Activated effector memory CD4-positive, alpha-beta T cell treated with Interleukin-2 at 50 U/mL for 16 hours (primary cell): ENCODE measurements around the gene CLSTN1.
"Not testable (repeated sequence)": the region's sequence is repeated elsewhere in the genome, so short reads cannot be mapped to it uniquely, and the experiment has no call there.

Source experiments
- DNase-seq: peaks from one replicate; pipeline ENCODE4 v3.0.0-alpha.2; 2020

Gene CLSTN1

DNA sequence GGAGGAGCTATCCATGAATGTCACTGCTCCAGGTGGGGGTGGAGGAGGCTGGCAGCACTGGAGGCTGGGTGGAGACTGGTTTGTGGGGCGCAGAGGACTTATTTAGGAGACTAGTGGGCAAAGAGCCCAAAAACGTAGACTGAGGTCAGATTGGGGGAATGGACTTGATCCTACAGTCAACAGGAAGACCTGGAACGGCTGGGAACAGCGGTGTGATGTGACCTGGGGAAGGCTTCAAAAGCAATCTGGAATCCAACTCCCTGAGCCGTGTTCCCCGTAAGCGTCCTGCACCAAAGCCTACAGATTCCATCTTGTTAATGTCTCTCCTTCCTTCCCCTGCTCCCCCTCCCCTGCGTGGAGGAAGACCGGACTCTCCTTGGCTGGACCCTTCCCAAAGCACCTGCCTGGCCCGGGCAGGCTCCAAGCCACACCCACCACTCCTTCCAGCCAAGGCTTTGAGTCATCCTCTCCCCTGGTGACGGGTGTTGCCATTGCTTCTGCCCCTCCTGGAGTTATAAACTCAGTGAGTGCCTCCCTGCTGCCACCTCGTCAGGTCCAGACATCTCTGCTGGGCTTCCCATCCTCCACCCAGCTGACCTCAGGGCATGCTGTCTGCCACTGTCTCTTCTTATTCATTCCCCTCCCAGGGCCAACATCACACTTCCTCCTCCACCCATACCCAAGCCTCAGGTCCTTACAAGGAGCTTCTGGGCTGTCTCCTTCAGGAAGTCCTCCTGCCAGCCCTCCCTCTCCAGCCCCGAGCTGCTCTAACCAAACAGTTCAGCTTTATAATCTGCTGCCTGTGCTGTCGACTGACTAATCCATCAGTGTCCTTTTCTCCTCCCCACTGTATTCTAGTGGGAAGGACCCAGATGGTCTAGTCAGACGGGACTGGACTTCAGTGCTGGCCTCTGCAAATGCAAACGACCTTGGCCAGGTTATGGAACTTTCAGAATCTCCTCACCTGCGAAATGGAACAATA lies 1.6 kb upstream of the CLSTN1 start:
- no peak for DNase-seq

- DNase-seq: no peak
Measured at GRCh38 chr1:9824702-9825089, 931 bp upstream of the CLSTN1 start.

GRCh38 chr1:9823693-9823942 lies 147 bp downstream of the CLSTN1 start:
- no peak for DNase-seq

DNA sequence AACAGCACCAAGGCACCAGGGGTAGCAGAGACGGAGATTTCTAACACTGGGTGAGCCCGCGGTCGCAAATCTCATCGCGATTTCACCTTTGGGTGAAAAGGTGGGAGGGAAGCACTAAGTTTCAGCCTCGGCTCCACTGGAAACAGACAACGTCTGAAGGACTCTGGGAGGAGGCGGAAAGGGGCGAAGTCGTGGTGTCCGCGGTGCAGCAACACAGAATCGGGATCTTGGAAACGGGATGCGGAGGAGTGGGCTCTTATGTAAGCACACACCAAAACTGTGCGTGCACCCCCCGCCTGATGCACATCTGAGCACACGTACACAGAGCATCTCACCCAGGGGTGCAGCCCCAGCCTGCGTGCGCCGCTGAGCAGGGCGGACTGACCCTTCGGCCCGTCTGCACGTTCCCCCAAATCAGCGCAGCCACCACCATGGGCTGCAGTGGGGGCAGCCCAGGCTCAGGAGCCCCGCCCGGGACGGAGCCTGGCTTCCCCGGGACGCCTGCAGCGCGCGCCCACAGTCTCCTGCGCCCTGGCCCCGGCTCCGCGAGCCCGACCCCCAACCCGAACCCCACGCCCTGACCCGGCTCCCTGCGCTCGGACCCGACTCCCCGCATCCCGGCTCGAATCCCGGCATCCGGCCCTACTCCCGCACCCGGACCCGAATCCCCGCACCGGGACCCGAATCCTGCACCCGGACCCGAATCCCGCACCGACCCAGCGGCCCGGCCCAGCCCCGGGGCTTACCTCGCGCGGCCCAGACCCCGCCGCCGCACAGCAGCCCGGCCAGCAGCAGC lies 670 bp downstream of the CLSTN1 start:
- no peak for DNase-seq

GRCh38 chr1:9822490-9822889 lies 1.3 kb downstream of the CLSTN1 start:
- no peak for DNase-seq

GRCh38 chr1:9821710-9822109 lies 2.1 kb downstream of the CLSTN1 start:
- no peak for DNase-seq

- DNase-seq: no peak
Measured at GRCh38 chr1:9820521-9820920, 3.2 kb downstream of the CLSTN1 start.

DNA sequence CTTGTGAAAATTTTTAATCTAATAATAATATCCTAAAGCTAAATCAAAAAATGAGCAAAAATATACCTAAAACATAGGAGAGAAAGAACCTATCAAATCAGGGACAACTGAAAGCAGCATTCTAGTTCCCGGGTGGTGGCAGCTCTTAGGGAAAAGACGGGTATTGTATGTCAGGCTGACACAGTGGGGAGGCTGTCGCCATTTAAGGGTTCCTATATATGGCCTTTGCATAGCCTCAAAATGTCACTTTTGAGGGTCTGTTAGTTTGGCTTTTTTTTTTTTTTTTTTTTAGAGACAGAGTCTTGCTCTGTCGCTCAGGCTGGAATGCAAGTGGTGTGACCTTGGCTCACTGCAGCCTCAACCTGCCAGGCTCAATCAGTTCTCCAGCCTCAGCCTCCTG lies 6.0 kb downstream of the CLSTN1 start:
- no peak for DNase-seq

DNA sequence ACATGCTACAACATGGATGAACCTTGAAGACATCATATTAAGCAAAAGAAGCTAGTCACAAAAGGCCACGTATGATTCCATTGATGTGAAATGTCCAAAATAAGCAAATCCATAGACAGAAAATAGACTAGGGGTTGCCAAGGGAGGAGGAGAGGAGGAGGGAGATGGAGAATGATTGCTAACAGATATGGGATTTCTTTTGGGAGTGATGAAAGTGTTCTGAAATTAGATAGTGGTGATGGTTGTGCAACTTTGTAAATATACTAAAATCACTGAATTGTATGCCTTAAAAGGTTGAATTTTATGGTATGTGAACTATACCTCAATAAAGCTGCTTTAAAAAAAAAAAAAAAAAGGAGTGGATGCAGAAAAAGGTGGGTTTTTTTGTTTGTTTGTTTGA lies 7.6 kb downstream of the CLSTN1 start:
- no peak for DNase-seq

GRCh38 chr1:9815150-9815549 lies 8.6 kb downstream of the CLSTN1 start:
- DNase-seq: no peak

DNA sequence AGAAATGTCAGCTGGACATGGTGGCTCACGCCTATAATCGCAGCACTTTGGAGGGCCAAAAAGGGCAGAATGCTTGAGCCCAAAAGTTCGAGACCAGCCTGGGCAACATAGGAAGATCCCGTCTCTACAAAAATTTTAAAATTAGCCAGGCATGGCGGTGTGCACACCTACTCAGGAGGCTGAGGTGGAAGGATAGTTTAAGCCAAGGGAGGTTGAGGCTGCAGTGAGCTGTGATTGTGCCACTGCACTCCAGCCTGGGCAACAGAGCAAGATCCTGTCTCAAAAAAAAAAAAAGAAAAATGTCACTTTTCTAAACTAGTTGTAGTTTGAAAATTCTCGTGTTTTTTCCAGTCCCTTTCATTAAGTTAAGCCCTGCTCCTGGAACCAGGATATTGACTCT lies 9.1 kb downstream of the CLSTN1 start:
- DNase-seq: no peak

GRCh38 chr1:9811239-9811966 lies 12.4 kb downstream of the CLSTN1 start:
- no peak for DNase-seq

DNA sequence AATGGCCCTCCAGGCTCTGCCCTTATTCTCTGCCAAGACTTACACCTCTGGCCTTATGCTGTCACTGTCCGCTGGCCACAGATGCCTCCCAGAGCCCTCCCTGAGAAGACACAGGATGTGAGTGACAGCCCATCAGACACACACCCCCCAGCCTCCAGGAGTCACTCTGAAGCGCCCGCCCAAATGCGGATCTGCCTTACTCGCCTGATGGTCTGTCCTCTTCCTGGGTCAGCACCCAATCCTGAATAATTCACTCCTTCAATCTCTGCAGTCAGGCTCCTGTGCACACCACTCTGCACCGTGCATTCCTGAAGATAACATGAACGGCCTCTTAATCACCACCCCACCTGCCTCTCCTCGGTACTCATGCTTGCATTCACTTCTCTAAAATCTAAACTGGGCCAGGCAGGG lies 14.7 kb downstream of the CLSTN1 start:
- DNase-seq: no peak

DNA sequence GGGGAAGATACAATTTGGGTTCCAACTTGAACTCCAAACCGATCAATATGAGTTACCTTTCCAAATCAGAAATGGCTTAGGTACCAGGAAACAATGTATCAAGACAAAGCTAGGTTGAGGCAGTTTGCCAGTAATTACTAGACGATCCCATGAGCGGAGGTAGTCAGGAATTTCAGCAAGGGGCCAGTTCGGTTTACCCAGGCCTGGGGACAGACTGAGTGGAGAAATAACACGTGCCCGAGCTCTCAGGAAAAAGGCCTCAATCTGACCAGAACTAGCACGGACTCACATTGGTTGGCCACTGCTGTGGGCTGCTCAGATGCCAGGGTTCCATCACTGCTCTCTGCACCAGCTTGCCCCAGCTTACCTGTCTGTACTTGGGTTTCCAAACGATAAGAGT lies 15.3 kb downstream of the CLSTN1 start:
- DNase-seq: no peak

DNA sequence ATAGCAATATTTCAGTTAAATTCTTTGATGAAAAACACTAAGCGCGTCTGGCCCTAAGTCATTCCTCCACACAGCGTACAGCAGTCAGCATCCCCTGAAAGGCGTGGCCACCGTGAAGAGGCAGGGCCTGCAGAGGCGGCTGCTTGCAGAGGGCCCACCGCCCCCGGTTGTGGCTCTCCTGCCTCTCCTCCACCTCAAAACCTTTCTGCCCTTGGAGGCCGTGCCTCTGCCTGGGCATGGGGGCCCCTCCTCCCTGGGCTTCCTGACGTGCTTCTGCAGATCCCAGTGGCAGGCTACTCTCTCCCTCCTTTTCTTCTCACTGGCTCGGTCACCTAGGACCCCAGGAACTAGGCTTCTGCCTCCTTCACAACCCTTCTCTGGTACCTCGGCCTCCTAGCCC lies 16.2 kb downstream of the CLSTN1 start:
- no peak for DNase-seq

DNA sequence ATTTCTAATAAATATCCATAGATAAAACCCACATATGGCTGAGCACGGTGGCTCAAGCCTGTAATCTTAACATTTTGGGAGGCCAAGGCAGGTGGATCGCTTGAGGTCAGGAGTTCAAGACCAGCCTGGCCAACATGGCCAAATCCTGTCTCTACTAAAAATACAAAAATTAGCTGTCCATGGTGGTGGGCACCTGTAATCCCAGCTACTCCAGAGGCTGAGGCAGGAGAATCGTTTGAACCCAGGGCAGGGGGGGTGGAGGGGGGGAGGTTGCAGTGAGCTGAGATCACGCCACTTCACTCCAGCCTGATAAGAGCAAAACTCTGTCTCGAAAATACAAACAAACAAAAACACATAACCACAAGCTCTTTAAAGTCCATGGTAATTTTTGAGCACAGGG lies 17.8 kb downstream of the CLSTN1 start:
- DNase-seq: not testable (repeated sequence)

GRCh38 chr1:9805006-9805508 lies 18.7 kb downstream of the CLSTN1 start:
- DNase-seq: no peak

DNA sequence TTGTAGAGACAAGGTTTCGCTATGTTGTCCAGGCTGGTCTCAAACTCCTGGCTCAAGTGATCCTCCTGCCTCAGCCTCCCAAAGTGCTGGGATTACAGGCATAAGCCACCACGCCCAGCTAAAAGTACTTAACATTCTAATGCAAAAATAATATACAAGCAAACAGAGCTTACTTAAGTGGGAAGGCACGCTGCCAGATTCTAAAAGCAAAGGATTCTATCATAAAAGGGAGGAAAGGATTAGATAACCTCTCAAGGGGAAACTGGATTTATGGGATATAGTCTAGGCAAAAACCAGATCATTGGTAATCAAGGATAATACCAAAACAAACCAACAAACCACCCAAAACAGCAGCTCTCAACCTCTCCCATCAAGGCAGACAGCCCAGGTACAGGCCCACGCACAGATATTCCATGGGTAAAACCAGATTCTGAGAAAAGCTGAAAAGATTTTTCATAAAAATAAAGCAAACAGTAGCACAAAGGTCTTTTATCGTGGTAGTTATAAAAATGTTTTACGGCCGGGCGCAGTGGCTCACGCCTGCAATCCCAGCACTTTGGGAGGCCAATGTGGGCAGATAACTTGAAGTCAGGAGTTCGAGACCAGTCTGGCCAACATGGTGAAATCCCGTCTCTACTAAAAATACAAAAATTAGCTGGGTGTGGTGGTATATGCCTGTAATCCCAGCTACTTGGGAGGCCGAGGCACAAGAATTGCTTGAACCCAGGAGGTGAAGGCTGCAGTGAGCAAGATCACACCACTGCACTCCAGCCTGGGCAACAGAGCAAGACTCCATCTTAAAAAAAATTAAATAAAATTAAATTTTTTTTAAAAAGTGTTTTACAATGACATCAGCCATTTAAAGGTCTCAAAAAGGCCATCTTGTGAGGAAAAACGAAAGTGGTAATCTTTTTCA lies 20.5 kb downstream of the CLSTN1 start:
- DNase-seq: not testable (repeated sequence)

DNA sequence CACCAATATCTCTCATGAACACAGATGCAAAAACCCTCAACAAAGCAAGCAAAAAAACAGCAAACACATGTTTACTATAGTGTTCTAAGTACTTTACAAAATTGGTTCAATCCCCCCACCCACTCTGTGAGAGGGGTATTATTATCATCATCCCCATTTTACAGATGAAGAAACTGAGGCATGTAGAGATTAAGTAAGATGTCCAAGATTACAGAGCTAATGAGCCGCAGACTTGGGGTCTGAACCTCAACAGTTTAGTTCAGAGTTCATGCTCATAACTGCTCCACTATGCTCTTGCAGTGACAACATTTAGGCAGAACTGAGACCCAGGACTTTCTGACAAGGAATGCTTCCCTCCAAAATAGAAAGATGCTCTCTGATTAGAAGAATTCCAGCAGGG lies 21.9 kb downstream of the CLSTN1 start:
- DNase-seq: no peak

DNA sequence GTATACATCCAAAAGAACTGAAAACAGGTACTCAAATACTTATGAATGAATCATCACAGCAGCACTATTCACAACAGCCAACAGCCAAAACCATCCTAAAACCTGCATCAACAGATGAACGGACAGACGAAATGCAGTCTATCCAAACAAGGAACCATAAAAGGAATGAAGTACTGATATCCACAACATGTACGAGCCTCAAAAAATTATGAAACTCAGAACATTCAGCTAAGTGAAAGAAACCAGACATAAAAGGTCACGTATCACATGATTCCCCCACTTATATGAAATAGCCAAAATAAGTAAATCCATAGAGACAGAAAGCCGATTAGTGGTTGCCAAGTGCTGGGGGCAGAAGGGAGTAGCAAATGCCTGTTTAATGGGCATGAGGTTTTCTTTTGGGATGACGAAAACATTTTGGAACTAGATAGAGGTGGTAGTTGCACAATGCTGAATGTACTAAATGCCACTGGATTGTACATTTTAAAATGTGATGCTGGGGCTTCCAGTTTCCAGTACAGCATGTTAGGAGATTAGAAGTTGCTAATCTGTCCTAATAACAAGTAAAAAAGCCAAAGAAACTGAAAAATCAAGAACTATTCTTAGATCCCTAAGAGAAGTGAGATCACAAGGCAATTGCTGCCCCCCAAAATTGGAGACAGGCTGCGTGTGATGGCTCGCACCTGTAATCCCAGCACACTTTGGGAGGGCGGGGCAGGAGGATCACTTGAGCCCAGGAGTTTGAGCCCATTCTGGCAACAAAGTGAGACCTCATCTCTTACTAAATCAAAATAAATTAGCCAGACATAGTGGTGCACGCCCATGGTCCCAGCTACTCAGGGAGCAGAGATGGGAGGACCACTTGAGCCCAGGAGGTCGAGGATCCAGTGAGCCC lies 25.3 kb downstream of the CLSTN1 start:
- no peak for DNase-seq

DNA sequence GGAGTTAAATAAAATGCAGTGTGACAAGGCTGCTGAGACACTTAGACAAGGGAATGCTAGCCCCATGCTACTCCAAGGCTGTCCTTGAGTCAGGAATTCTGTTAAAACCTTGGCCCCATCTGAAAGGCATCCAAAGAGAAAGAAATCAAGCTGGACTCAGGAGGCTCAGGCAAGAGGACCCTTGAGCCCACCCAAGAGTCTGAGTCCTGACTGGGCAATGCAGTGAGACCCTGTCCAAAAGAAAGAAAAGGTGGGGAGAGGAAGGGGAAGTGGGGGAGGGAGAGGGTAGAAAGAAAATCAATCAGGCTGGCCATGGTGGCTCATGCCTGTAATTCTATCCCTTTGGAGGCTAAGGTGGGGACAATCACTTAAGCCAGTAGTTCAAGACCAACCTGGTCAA lies 26.7 kb downstream of the CLSTN1 start:
- DNase-seq: no peak
